ENCODE data around the gene FBXL19.
A peak's percentile ranks its signal among the peaks of the same experiment; 100 is the strongest.
"Not testable (repeated sequence)": the region's sequence is repeated elsewhere in the genome, so short reads cannot be mapped to it uniquely, and the experiment has no call there.

FBXL19 gene

GRCh38 chr16:30922420-30922959 is 882 bp upstream of the FBXL19 start:
- peak; percentile 100 for DNase-seq (ENCODE audit: low read depth, low spot score)

GRCh38 chr16:30922960-30923535 is 324 bp upstream of the FBXL19 start:
- DNase-seq (ENCODE audit: low read depth, low spot score), result peak; percentile 100

GRCh38 chr16:30924076-30924912 is 922 bp downstream of the FBXL19 start:
- peak; percentile 42 for DNase-seq (ENCODE audit: low read depth, low spot score)

GRCh38 chr16:30924913-30925631 is 1.7 kb downstream of the FBXL19 start:
- DNase-seq (ENCODE audit: low read depth, low spot score), result no peak

GRCh38 chr16:30925632-30925987 is 2.2 kb downstream of the FBXL19 start:
- DNase-seq (ENCODE audit: low read depth, low spot score), result no peak

- DNase-seq (ENCODE audit: low read depth, low spot score), result no peak
These were observed 2.8 kb downstream of the FBXL19 start for GRCh38 chr16:30925995-30926811.

GRCh38 chr16:30926937-30927788 is 3.8 kb downstream of the FBXL19 start:
- no peak for DNase-seq (ENCODE audit: low read depth, low spot score)

- DNase-seq (ENCODE audit: low read depth, low spot score), result peak; percentile 95
These were observed 4.5 kb downstream of the FBXL19 start for GRCh38 chr16:30927789-30928378.

GRCh38 chr16:30928390-30928789 is 5.0 kb downstream of the FBXL19 start:
- no peak for DNase-seq (ENCODE audit: low read depth, low spot score)

- no peak for DNase-seq (ENCODE audit: low read depth, low spot score)
These were observed 5.8 kb downstream of the FBXL19 start for GRCh38 chr16:30929167-30929566.

GRCh38 chr16:30930160-30930571 is 6.8 kb downstream of the FBXL19 start:
- no peak for DNase-seq (ENCODE audit: low read depth, low spot score)

- DNase-seq (ENCODE audit: low read depth, low spot score), result no peak
These were observed 7.8 kb downstream of the FBXL19 start for GRCh38 chr16:30931068-30931650.

GRCh38 chr16:30934827-30935557 is 11.6 kb downstream of the FBXL19 start:
- peak; percentile 88 for DNase-seq (ENCODE audit: low read depth, low spot score)

- no peak for DNase-seq (ENCODE audit: low read depth, low spot score)
These were observed 14.3 kb downstream of the FBXL19 start for GRCh38 chr16:30937692-30938091.

GRCh38 chr16:30939571-30939970 is 16.2 kb downstream of the FBXL19 start:
- not testable (repeated sequence) for DNase-seq (ENCODE audit: low read depth, low spot score)

GRCh38 chr16:30941600-30942425 is 18.4 kb downstream of the FBXL19 start:
- peak; percentile 92 for DNase-seq (ENCODE audit: low read depth, low spot score)

GRCh38 chr16:30942426-30942806 is 19.0 kb downstream of the FBXL19 start:
- peak; percentile 6 for DNase-seq (ENCODE audit: low read depth, low spot score)

GRCh38 chr16:30944352-30944751 is 21.0 kb downstream of the FBXL19 start:
- DNase-seq (ENCODE audit: low read depth, low spot score), result no peak

All from ELF-1 (cell line).